Astrocyte of the spinal cord (primary cell): Measurements from ENCODE around the gene RMND5A.
"Not testable (repeated sequence)": the region's sequence is repeated elsewhere in the genome, so short reads cannot be mapped to it uniquely, and the experiment has no call there.

Experiments
- DNase-seq: peaks from one replicate; pipeline ENCODE4 v3.0.0; 2011; ENCODE audit warnings: low read depth, low spot score
- H3K4me3 ChIP-seq: 2 replicates; pipeline ENCODE4 v1.5.1; 2011; ENCODE audit warnings: low read depth, mild to moderate bottlenecking, low read length, moderate library complexity
- in situ Hi-C: cut with HindIII; loops from 2 replicates; pipeline ENCODE4 v1.10.0; 2017; ENCODE audit warnings: low sequenced_read_pairs
- TF ChIP-seq, protein P1 (sequence below): IDR thresholded peaks from 2 replicates; pipeline ENCODE4 v1.5.1; 2012; ENCODE audit warnings: low read depth, mild to moderate bottlenecking, low read length, inconsistent platforms

RMND5A gene, protein sequence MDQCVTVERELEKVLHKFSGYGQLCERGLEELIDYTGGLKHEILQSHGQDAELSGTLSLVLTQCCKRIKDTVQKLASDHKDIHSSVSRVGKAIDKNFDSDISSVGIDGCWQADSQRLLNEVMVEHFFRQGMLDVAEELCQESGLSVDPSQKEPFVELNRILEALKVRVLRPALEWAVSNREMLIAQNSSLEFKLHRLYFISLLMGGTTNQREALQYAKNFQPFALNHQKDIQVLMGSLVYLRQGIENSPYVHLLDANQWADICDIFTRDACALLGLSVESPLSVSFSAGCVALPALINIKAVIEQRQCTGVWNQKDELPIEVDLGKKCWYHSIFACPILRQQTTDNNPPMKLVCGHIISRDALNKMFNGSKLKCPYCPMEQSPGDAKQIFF

DNA sequence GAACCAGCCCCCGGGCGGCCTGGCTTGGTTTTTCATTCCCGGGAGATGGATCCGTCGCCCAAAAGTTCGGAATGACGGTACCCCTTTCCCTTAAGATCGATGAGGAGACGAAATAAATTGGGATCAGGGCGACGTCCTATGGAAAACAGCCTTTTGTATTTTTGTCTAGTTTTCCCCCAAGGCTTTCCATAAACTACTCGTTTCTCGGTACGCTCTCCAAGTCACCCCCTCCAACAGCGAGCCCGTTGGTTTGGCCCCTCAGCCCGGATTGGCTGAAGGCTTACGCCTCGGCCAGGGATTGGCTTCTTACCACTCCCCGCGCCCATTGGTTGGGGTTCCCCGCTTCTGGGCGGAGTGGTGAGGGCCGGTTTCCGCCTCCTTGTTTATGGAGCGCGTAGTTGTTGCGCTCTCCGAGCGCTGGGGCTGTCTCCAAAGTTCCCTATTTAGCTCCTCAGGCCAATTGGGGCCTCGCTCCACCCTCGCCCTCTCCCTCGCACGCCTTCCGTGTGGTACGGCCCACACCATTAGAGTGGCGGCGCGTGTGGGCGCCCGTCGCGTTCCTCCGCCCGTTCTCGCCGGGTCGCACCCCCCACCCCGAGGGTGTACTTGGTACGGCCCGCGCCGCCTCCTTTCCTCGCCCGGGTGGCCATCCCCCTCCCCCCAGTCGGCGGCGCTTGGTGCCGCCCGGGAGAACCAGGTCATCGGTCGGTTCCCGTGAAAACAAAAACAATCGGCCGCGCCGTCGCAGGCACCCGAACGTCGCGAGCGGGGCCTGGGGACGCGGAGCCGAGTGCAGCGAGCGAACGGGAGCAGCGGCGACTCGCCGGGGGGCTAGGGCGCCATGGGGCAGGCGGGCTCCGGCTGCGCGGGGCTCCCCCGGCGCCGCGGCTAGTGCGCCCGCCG, at the start of gene RMND5A:
Gene RMND5A (plus strand): TSS at position 655 of the 903 bp plus-strand sequence. CDS start 377 bp downstream, outside the sequence.
- in situ Hi-C loops, result not testable (repeated sequence)
- peak; percentile 86 for DNase-seq
- H3K4me3 ChIP-seq, result peak within 1 kb of the TSS; percentile 53

DNA sequence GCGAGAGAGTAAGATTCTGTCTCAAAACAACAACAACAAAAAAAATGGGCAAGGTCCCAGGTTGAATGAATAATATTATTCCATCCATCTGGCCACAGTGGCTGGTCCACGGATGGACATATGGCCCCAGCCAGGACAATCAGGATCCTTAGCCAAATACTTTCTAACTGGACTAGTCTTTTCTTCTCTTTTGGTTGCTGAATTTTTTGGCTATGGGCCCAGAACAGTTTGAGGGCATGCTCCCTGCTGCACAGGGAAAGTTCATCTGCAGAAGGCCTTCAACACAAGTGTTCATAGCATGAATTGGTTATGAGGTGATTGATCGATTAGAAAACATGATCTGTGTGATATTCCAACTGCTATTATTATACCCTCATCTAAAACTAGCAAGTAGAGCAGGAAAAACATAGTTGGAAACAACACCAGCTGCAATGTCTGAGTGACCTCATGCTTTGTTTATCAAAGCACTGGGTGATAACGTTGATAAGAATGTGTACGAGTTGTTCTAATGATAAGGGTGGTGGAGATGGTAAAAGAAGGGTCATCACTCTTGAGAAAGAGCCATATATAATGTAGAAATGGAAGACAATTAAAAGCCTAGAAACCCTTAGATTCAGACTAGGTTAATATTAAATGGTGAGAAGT, 48.6 kb upstream of the RMND5A start:
- TF ChIP-seq, protein P1, sequence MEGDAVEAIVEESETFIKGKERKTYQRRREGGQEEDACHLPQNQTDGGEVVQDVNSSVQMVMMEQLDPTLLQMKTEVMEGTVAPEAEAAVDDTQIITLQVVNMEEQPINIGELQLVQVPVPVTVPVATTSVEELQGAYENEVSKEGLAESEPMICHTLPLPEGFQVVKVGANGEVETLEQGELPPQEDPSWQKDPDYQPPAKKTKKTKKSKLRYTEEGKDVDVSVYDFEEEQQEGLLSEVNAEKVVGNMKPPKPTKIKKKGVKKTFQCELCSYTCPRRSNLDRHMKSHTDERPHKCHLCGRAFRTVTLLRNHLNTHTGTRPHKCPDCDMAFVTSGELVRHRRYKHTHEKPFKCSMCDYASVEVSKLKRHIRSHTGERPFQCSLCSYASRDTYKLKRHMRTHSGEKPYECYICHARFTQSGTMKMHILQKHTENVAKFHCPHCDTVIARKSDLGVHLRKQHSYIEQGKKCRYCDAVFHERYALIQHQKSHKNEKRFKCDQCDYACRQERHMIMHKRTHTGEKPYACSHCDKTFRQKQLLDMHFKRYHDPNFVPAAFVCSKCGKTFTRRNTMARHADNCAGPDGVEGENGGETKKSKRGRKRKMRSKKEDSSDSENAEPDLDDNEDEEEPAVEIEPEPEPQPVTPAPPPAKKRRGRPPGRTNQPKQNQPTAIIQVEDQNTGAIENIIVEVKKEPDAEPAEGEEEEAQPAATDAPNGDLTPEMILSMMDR, result no peak
- in situ Hi-C loops, result no loop called here
- H3K4me3 ChIP-seq, result no peak overlapping the region
- DNase-seq, result peak; percentile 7

DNA sequence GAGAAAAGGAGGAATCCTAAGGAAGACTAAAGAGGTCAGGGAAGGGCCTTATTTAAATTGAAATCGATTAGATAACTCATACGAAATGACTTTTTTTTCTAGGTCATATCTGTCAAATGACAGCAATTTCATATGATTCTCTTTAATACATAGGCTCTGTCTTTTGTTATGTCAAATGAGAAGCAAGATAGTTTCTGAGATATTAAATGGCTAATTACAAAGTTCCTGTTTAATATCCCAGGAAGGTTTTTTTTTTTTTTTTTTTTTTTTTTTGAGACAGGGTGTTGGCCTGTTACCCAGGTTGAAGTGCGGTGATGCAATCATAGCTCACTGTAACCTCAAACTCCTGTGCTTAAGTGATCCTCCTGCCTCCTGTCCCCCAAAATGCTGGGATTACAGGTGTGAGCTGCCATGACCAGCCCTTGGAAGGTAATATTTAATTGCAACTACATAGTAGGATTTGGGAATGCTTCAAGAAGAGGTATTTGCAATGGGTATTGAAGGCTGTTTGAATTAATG, 48.0 kb upstream of the RMND5A start:
- H3K4me3 ChIP-seq, result no peak overlapping the region
- in situ Hi-C loops, result no loop called here
- no peak for DNase-seq
- TF ChIP-seq, protein P1, result no peak

DNA sequence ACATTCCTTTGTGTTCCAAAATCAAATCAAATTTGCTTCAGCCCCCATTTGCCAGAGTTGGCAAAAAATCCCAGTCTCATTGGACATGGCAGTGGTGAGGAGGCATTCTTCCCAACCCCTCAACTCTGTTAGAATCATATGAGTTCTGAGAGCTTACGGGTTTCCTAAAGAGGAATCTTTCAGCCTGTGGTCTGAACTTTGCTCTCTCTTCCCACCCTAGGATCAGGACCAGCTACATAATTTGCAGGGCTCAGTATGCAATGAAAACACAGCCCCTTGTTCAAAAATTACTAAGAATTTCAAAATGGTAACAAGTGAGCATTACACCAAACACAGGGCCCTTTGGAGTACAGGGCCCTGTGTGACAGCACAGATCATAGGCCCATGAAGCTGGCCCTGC, 47.1 kb upstream of the RMND5A start:
- in situ Hi-C loops, result no loop called here
- TF ChIP-seq, protein P1, result no peak
- no peak for DNase-seq
- H3K4me3 ChIP-seq, result no peak overlapping the region

DNA sequence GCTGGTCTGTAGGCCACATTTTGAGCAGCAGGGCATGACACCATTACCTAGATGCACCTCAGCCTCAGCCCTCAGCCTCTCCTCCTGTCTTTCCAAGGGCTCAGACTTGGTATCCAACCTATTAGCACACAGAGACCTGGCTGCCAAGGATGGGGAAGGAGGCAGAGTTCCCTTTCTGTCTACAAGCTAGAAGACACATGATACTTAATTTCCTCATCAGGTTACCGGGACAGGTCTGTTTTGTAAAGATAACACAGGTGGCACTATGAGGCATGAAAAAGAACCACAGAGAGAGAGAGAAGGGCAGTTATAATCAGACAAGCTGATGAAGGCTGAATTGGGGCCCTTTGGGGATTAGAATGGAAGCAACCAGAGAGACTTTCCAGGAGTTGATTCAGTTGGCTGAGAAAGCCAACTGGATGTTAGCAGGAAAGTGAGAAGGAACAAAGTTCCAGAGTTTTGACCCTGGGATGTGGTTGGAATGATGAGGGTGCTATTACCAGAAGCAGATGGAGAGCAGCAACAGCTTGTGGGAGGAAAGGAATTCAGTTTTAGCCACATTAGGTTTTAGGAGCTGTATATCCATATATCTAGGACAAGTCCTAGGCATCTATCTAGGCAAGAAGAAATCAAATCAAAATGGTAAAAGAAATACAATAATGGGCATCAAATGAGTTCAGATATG, 46.0 kb upstream of the RMND5A start:
- TF ChIP-seq, protein P1, result no peak
- in situ Hi-C loops, result no loop called here
- peak; percentile 6 for DNase-seq
- H3K4me3 ChIP-seq, result no peak overlapping the region

DNA sequence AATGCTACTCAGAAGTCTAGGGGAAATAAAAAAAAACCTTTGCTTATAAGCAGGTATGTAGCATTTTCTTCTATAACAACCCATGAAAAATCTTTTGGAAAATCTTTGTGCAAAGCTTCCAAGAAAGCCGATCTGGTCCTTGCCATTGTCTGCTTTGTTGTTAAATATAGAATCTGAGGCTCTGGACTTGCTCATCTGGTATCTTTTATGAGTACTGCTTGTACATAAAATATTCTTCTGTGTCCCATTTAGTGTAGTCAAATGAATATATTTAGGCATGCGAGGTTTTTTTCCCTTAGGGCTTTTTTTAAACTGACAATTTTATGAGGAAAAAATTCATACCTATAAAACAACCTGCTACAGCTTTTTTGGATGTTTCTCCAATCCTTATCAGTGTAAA, 45.0 kb upstream of the RMND5A start:
- in situ Hi-C loops, result no loop called here
- TF ChIP-seq, protein P1, result no peak
- no peak for DNase-seq
- no peak overlapping the region for H3K4me3 ChIP-seq
